ENCODE results near the gene METRN. TPM values are rescaled to one million over a fixed set of nuclear protein-coding genes. Genes with fewer than 3 reads are reported as not detected.

The METRN gene
- total and polyA plus RNA-seq, 4 experiments from 2014 or later: 6.9 to 18.8 (median 8.0) TPM

GRCh38 chr16:680967-681745, 33.8 kb upstream of the METRN start:
- Histone ChIP-seq H3K9me3 (ENCODE audit: control insufficient read depth in 1 of 2, low read length in 2 of 2) (no peaks in the 10 kb centered on the region), H3K27ac (ENCODE audit: low read depth, low read length) (peak overlapping the region; percentile 70), H3K4me3 (ENCODE audit: low read length in 2 of 2) (peak overlapping the region; percentile 14 to 62), H3K36me3 (ENCODE audit: insufficient read depth, low read length) (peaks cover 12% of the 10 kb centered on the region), H3K4me1 (ENCODE audit: insufficient read depth, low read length) (peaks cover 56% of the 10 kb centered on the region), H3K27me3 (ENCODE audit: insufficient read depth, low read length) (no peaks in the 10 kb centered on the region)
- H3K36me3 Mint-ChIP-seq: peaks cover 4 to 19% of the 10 kb centered on the region in 2 donors
- intact Hi-C loops (cut with micrococcal nuclease): no loop called here
- H3K4me1 Mint-ChIP-seq: peaks cover 5 to 49% (median 33%) of the 10 kb centered on the region in 4 donors
- H3K9me3 Mint-ChIP-seq: peaks cover 0 to 1% (median 0%) of the 10 kb centered on the region in 8 donors
- H3K27me3 Mint-ChIP-seq: no peaks in the 10 kb centered on the region
- H3K27ac Mint-ChIP-seq: peak overlapping the region in 6 of 7 donors; percentile 22 to 89 (median 56)
- DNase-seq: no peak
- peak overlapping the region; percentile 69 to 84 (median 76) for H3K4me3 Mint-ChIP-seq
- ChIA-PET CTCF (ENCODE audit: partially characterized antibody) (no interaction called here), POLR2A (ENCODE audit: partially characterized antibody) (interaction anchor here (0.9 to 10.2 kb wide), 12 partner anchors 9 to 97 kb away, joined by 3 to 212 read pairs (median 4); partner anchors contain the start of genes ANTKMT, CCDC78, METTL26 and RHOT2)

GRCh38 chr16:681746-682427, 33.0 kb upstream of the METRN start:
- CTCF ChIA-PET (ENCODE audit: partially characterized antibody): no interaction called here
- no peak for DNase-seq
- no peak overlapping the region for H3K27ac ChIP-seq (ENCODE audit: low read depth, low read length)
- Mint-ChIP-seq H3K27ac (peak overlapping the region in 5 of 7 donors; percentile 36 to 91 (median 84)), H3K9me3 (peaks cover 0 to 1% (median 0%) of the 10 kb centered on the region in 8 donors), H3K27me3 (no peaks in the 10 kb centered on the region), H3K4me3 (peak overlapping the region; percentile 65 to 88 (median 74)), H3K36me3 (peaks cover 4 to 17% of the 10 kb centered on the region in 2 donors), H3K4me1 (peaks cover 5 to 45% (median 29%) of the 10 kb centered on the region in 4 donors)
- intact Hi-C loops (cut with micrococcal nuclease): no loop called here
- H3K9me3 ChIP-seq (ENCODE audit: control insufficient read depth in 1 of 2, low read length in 2 of 2): no peaks in the 10 kb centered on the region
- POLR2A ChIA-PET (ENCODE audit: partially characterized antibody): interaction anchor here (0.9 to 10.2 kb wide), 8 partner anchors 10 to 46 kb away, joined by 3 to 212 read pairs (median 5); partner anchors contain the start of genes ANTKMT, METTL26, RHOT2 and WDR24
- H3K4me1 ChIP-seq (ENCODE audit: insufficient read depth, low read length): peaks cover 57% of the 10 kb centered on the region
- H3K4me3 ChIP-seq (ENCODE audit: low read length in 2 of 2): peak overlapping the region in 1 of 2 donors; percentile 62
- peaks cover 12% of the 10 kb centered on the region for H3K36me3 ChIP-seq (ENCODE audit: insufficient read depth, low read length)
- H3K27me3 ChIP-seq (ENCODE audit: insufficient read depth, low read length): no peaks in the 10 kb centered on the region

- Histone ChIP-seq H3K27me3 (ENCODE audit: insufficient read depth, low read length) (no peaks in the 10 kb centered on the region), H3K36me3 (ENCODE audit: insufficient read depth, low read length) (peaks cover 12% of the 10 kb centered on the region), H3K27ac (ENCODE audit: low read depth, low read length) (peak overlapping the region; percentile 70), H3K4me3 (ENCODE audit: low read length in 2 of 2) (no peak overlapping the region), H3K9me3 (ENCODE audit: control insufficient read depth in 1 of 2, low read length in 2 of 2) (no peaks in the 10 kb centered on the region), H3K4me1 (ENCODE audit: insufficient read depth, low read length) (peaks cover 55% of the 10 kb centered on the region)
- Mint-ChIP-seq H3K9me3 (peaks cover 0 to 1% (median 0%) of the 10 kb centered on the region in 8 donors), H3K36me3 (peaks cover 4 to 17% of the 10 kb centered on the region in 2 donors), H3K27ac (peak overlapping the region in 6 of 7 donors; percentile 13 to 91 (median 80)), H3K4me1 (peaks cover 5 to 43% (median 27%) of the 10 kb centered on the region in 4 donors), H3K27me3 (no peaks in the 10 kb centered on the region), H3K4me3 (peak overlapping the region; percentile 63 to 88 (median 70))
- CTCF ChIA-PET (ENCODE audit: partially characterized antibody): no interaction called here
- POLR2A ChIA-PET (ENCODE audit: partially characterized antibody): interaction anchor here (0.9 to 10.2 kb wide), 5 partner anchors 10 to 47 kb away, joined by 3 to 212 read pairs (median 6); partner anchors contain the start of genes METTL26, RHOT2 and WDR24
- DNase-seq: no peak
- intact Hi-C loops (cut with micrococcal nuclease): no loop called here
These were observed 32.2 kb upstream of the METRN start for GRCh38 chr16:682493-683395.

GRCh38 chr16:683396-684070, 31.4 kb upstream of the METRN start:
- Mint-ChIP-seq H3K4me3 (peak overlapping the region; percentile 41 to 77 (median 67)), H3K36me3 (peaks cover 4 to 17% of the 10 kb centered on the region in 2 donors), H3K27ac (peak overlapping the region in 6 of 7 donors; percentile 42 to 91 (median 62)), H3K4me1 (peaks cover 5 to 43% (median 27%) of the 10 kb centered on the region in 4 donors), H3K9me3 (peaks cover 0 to 1% (median 0%) of the 10 kb centered on the region in 8 donors), H3K27me3 (no peaks in the 10 kb centered on the region)
- Histone ChIP-seq H3K4me1 (ENCODE audit: insufficient read depth, low read length) (peaks cover 57% of the 10 kb centered on the region), H3K27me3 (ENCODE audit: insufficient read depth, low read length) (no peaks in the 10 kb centered on the region), H3K9me3 (ENCODE audit: control insufficient read depth in 1 of 2, low read length in 2 of 2) (no peaks in the 10 kb centered on the region), H3K36me3 (ENCODE audit: insufficient read depth, low read length) (peaks cover 12% of the 10 kb centered on the region), H3K27ac (ENCODE audit: low read depth, low read length) (peak overlapping the region; percentile 70), H3K4me3 (ENCODE audit: low read length in 2 of 2) (peak overlapping the region in 1 of 2 donors; percentile 62)
- intact Hi-C loops (cut with micrococcal nuclease): loop anchor here (1.0 to 2.0 kb wide), 2 partner anchors 15 to 35 kb away; partner anchors contain the start of genes RHOT2 and WDR90
- CTCF ChIA-PET (ENCODE audit: partially characterized antibody): no interaction called here
- DNase-seq: no peak
- POLR2A ChIA-PET (ENCODE audit: partially characterized antibody): interaction anchor here (1.0 to 10.2 kb wide), 9 partner anchors 8 to 47 kb away, joined by 3 to 212 read pairs (median 7); partner anchors contain the start of genes RHBDL1, RHOT2 and WDR24

- Histone ChIP-seq H3K4me3 (ENCODE audit: low read length in 2 of 2) (peak within 1 kb of the TSS in 1 of 2 donors; percentile 62), H3K36me3 (ENCODE audit: insufficient read depth, low read length) (peaks cover 12% of the 10 kb centered on the region), H3K9me3 (ENCODE audit: control insufficient read depth in 1 of 2, low read length in 2 of 2) (no peaks in the 10 kb centered on the region), H3K27ac (ENCODE audit: low read depth, low read length) (peak within 1 kb of the TSS; percentile 70), H3K27me3 (ENCODE audit: insufficient read depth, low read length) (no peaks in the 10 kb centered on the region), H3K4me1 (ENCODE audit: insufficient read depth, low read length) (peaks cover 58% of the 10 kb centered on the region)
- no peaks in the 10 kb centered on the region for H3K27me3 Mint-ChIP-seq
- H3K36me3 Mint-ChIP-seq: peaks cover 4 to 17% of the 10 kb centered on the region in 2 donors
- peaks cover 6 to 44% (median 27%) of the 10 kb centered on the region in 4 donors for H3K4me1 Mint-ChIP-seq
- ChIA-PET POLR2A (ENCODE audit: partially characterized antibody) (interaction anchor here (0.8 to 10.2 kb wide), 10 partner anchors 9 to 47 kb away, joined by 3 to 212 read pairs (median 6); partner anchors contain the start of genes RHBDL1, RHOT2 and WDR24), CTCF (ENCODE audit: partially characterized antibody) (no interaction called here)
- intact Hi-C loops (cut with micrococcal nuclease): loop anchor here (1.0 to 2.0 kb wide), 2 partner anchors 16 to 35 kb away; partner anchors contain the start of genes RHOT2 and WDR90
- H3K4me3 Mint-ChIP-seq: peak within 1 kb of the TSS; percentile 66 to 86 (median 77)
- H3K9me3 Mint-ChIP-seq: peaks cover 0 to 1% (median 0%) of the 10 kb centered on the region in 8 donors
- peak within 1 kb of the TSS; percentile 42 to 91 (median 85) for H3K27ac Mint-ChIP-seq
- peak; percentile 93 to 96 (median 94) for DNase-seq
These were observed 30.7 kb upstream of the METRN start, which contains the start of gene JMJD8 for GRCh38 chr16:684071-684794. TSS of gene JMJD8 (minus strand) at chr16:684334. CDS start at chr16:684319, 15 bp downstream.
